ENCODE results near the gene XCL2. TPM values are rescaled to one million over a fixed set of nuclear protein-coding genes. Genes with fewer than 3 reads are reported as not detected.

The XCL2 gene
- total and polyA plus RNA-seq, 2 of the 8 experiments (the other 6 are each of a cell fraction or from before 2014, with no cell fraction given), result not detected

DNA sequence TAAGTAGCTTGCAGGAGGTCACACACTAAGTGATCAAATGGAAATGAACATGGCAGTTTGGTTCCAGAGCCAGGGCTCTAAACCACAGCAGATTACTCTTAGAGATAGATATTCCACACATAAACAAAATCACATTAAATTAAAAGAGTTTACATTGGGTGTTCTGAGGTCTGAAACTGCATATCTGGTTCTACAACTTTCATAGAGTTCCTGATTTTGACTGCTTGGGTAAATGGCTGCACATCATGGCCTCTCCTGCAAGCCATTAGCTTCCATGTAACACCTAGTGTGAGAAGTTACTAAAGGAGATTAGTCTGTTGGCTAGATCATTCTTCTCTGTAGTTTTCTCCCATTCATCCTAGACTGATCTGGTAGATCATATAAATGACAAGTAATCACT lies 12.8 kb upstream of the XCL2 start (continued):
- TF ChIP-seq JUN (IDR thresholded peaks at IDR 0.05; ENCODE audit: low read depth, low read length), result no peak
- no peak for TF ChIP-seq PHF8 (conservative IDR thresholded peaks at IDR 0.05; ENCODE audit: low read depth, low read length)
- TF ChIP-seq EZH2 (IDR thresholded peaks at IDR 0.05; ENCODE audit: low read depth, low read length, severe bottlenecking), result no peak
- no peak for TF ChIP-seq SP2 (IDR thresholded peaks at IDR 0.05; ENCODE audit: low read length)
